ENCODE results near the gene PRR15L. TPM values are rescaled to one million over a fixed set of nuclear protein-coding genes. Genes with fewer than 3 reads are reported as not detected.

Gene PRR15L
- total and polyA plus RNA-seq, 2 of the 4 experiments (the other 2 are of a cell fraction), result not detected

- no peaks in the 10 kb centered on the region for H3K9me1 ChIP-seq (ENCODE audit: insufficient read depth, low read length)
- no peak overlapping the region for H3K4me2 ChIP-seq (ENCODE audit: low read depth, low read length)
- no peaks in the 10 kb centered on the region for H3K79me1 ChIP-seq (ENCODE audit: low read depth in 1 of 2, low read length in 2 of 2)
- no peak overlapping the region for H2BK120ac ChIP-seq (ENCODE audit: low read depth, low read length)
- peaks cover 9% of the 10 kb centered on the region for H3K4me1 ChIP-seq (ENCODE audit: control insufficient read depth, insufficient read depth, low read length)
- no peak for DNase-seq
- H2AK9ac ChIP-seq (replicated peaks; ENCODE audit: low read depth, low read length, poor library complexity), result no peak overlapping the region
- 80% methylated on average over 1 of the region's 5 CpGs; no CpG with 5 or more reads in 1 of the 2 experiments for WGBS, 2 experiments (ENCODE audit: extremely low coverage in 2 of 2, insufficient read length in 1 of 2)
- H3K18ac ChIP-seq (ENCODE audit: low read depth, low read length), result no peak overlapping the region
- no peak overlapping the region for H3K56ac ChIP-seq (ENCODE audit: extremely low read depth, insufficient read depth, low read length)
- no peaks in the 10 kb centered on the region for H4K20me1 ChIP-seq (ENCODE audit: insufficient read depth, low read length)
- H2AFZ ChIP-seq (replicated peaks; ENCODE audit: low read length, poor library complexity), result no peak overlapping the region
- no peak overlapping the region for H3K27ac ChIP-seq (ENCODE audit: insufficient read depth, low read length)
- H2BK20ac ChIP-seq (ENCODE audit: low read depth, low read length), result no peak overlapping the region
- dilution Hi-C loops (cut with HindIII; ENCODE audit: low sequenced_read_pairs, unreplicated experiment), result no loop called here
- no peak for TF ChIP-seq MAZ (IDR thresholded peaks at IDR 0.05; ENCODE audit: borderline replicate concordance, low read depth, low read length)
- no peak for TF ChIP-seq CHD1 (IDR thresholded peaks at IDR 0.05; ENCODE audit: low read depth, low read length)
- no peak for TF ChIP-seq SMC3 (IDR thresholded peaks at IDR 0.05; ENCODE audit: low read depth, low read length)
- TF ChIP-seq ELK1 (IDR thresholded peaks at IDR 0.05; ENCODE audit: borderline replicate concordance, low read depth, low read length), result no peak
- no peak for TF ChIP-seq MXI1 (IDR thresholded peaks at IDR 0.05; ENCODE audit: borderline replicate concordance, low read depth, low read length)
- POLR2A ChIA-PET (ENCODE audit: unreplicated experiment), result no interaction called here
- H3K27me3 ChIP-seq (ENCODE audit: control insufficient read depth, insufficient read depth, low read length), result no peaks in the 10 kb centered on the region
- ATAC-seq (ENCODE audit: low read depth), result no peak
- H3K9me3 ChIP-seq (ENCODE audit: control insufficient read depth, insufficient read depth, low read length), result no peaks in the 10 kb centered on the region
- H3K4me3 ChIP-seq (ENCODE audit: insufficient read depth, low read depth, low read length), result no peak overlapping the region
- no peak overlapping the region for H2AK5ac ChIP-seq (ENCODE audit: low read depth, low read length)
- H4K8ac ChIP-seq (ENCODE audit: low read depth in 2 of 2, low read length in 2 of 2), result no peak overlapping the region
- in situ Hi-C loops (cut with MboI; ENCODE audit: low sequenced_read_pairs), result no loop called here
- CTCF ChIA-PET, result no interaction called here
- H3K9ac ChIP-seq (ENCODE audit: low read depth, low read length), result no peak overlapping the region
- intact Hi-C loops (cut with micrococcal nuclease), result no loop called here
- peaks cover 16% of the 10 kb centered on the region for H3K36me3 ChIP-seq (ENCODE audit: control insufficient read depth, insufficient read depth, low read length)
- no peak overlapping the region for H3K4ac ChIP-seq (ENCODE audit: low read depth, low read length)
- H4K91ac ChIP-seq (ENCODE audit: insufficient read depth, low read depth, low read length), result no peak overlapping the region
- no peak overlapping the region for H2BK5ac ChIP-seq (ENCODE audit: low read depth, low read length, poor library complexity, severe bottlenecking)
- H2BK15ac ChIP-seq (ENCODE audit: low read depth, low read length), result no peak overlapping the region
- no peak overlapping the region for H3K23ac ChIP-seq (ENCODE audit: low read depth, low read length)
- no peak overlapping the region for H3K14ac ChIP-seq (replicated peaks; ENCODE audit: low read depth, low read length)
- no peak overlapping the region for H4K5ac ChIP-seq (ENCODE audit: low read depth, low read length)
- BruUV-seq (replicated peaks), result no TSS peak
Measured at GRCh38 chr17:47986520-47986919, 28.8 kb upstream of the PRR15L start.
